Raji (cell line): ENCODE results near the gene TMEM107.
A peak's percentile ranks its signal among the peaks of the same experiment; 100 is the strongest.

Source experiments
- POLR2A ChIP-seq: IDR thresholded peaks from 2 replicates; pipeline ENCODE4 v1.6.1; 2011; ENCODE audit warnings: low read depth, low read length, control low read depth; ENCODE audit not compliant: insufficient read depth

Gene TMEM107

GRCh38 chr17:8138672-8139371 is 37.4 kb downstream of the TMEM107 start:
- peak; percentile 52; the same call in 1 of the 2 replicates for TF ChIP-seq POLR2A

- no peak for TF ChIP-seq POLR2A
Observed at GRCh38 chr17:8138374-8138671, 37.9 kb downstream of the TMEM107 start.

- no peak for TF ChIP-seq POLR2A
Observed at GRCh38 chr17:8137645-8138373, 38.4 kb downstream of the TMEM107 start.

- no peak for TF ChIP-seq POLR2A
Observed at GRCh38 chr17:8133941-8134340, 42.2 kb downstream of the TMEM107 start.

- TF ChIP-seq POLR2A, result no peak
Observed at GRCh38 chr17:8133399-8133798, 42.8 kb downstream of the TMEM107 start.

GRCh38 chr17:8131844-8132441 is 44.2 kb downstream of the TMEM107 start:
- no peak for TF ChIP-seq POLR2A

GRCh38 chr17:8128125-8128784 is 47.9 kb downstream of the TMEM107 start:
- no peak for TF ChIP-seq POLR2A

- TF ChIP-seq POLR2A, result 0 out of 2 replicates have a peak, but pooled peaks have one; percentile 39
Observed at GRCh38 chr17:8126491-8127066, 49.6 kb downstream of the TMEM107 start.

- no peak for TF ChIP-seq POLR2A
Observed at GRCh38 chr17:8125947-8126490, 50.2 kb downstream of the TMEM107 start.

- TF ChIP-seq POLR2A, result peak; percentile 51
Observed at GRCh38 chr17:8125154-8125946, 50.8 kb downstream of the TMEM107 start.

- no peak for TF ChIP-seq POLR2A
Observed at GRCh38 chr17:8124350-8125153, 51.6 kb downstream of the TMEM107 start.

- no peak for TF ChIP-seq POLR2A
Observed at GRCh38 chr17:8123695-8124349, 52.4 kb downstream of the TMEM107 start, which contains the start of gene HES7. HES7 (minus strand) TSS chr17:8124106; CDS start chr17:8124084, 22 bp downstream.
